ENCODE data around the gene C4B.

DNA sequence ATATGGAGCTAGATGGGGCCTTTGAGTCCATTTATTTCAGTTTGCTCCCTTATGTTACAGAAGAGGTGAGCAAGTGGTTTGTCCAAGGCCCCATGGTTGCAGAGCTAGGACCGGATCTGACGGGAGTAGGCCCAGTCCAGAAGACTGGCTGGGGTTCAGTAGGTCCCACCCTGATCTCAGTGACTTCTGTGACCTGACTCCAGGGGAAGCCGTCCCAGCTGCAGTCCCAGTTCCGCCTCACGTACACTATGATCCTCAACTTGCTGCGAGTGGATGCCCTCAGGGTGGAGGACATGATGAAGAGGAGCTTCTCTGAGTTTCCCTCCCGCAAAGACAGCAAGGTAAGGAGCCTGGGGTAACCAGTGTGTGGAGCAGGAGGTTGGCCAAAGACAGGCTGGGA, 48.1 kb upstream of the C4B start:
- TF ChIP-seq, protein P1, sequence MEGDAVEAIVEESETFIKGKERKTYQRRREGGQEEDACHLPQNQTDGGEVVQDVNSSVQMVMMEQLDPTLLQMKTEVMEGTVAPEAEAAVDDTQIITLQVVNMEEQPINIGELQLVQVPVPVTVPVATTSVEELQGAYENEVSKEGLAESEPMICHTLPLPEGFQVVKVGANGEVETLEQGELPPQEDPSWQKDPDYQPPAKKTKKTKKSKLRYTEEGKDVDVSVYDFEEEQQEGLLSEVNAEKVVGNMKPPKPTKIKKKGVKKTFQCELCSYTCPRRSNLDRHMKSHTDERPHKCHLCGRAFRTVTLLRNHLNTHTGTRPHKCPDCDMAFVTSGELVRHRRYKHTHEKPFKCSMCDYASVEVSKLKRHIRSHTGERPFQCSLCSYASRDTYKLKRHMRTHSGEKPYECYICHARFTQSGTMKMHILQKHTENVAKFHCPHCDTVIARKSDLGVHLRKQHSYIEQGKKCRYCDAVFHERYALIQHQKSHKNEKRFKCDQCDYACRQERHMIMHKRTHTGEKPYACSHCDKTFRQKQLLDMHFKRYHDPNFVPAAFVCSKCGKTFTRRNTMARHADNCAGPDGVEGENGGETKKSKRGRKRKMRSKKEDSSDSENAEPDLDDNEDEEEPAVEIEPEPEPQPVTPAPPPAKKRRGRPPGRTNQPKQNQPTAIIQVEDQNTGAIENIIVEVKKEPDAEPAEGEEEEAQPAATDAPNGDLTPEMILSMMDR (IDR thresholded peaks at IDR 0.05; ENCODE audit: borderline replicate concordance, extremely low read depth, low read length, poor library complexity, severe bottlenecking), result no peak
- TF ChIP-seq EZH2 (IDR thresholded peaks at IDR 0.05; ENCODE audit: borderline replicate concordance, low read depth, low read length, severe bottlenecking), result no peak
